Calu3 (cell line): ENCODE data around the gene FUT7. TPM values are rescaled to one million over a fixed set of nuclear protein-coding genes. Genes with fewer than 3 reads are reported as not detected.

Experiments used
- BruUV-seq: library from RNA; stranded (reverse); fragments of 400-500 nt; replicated peaks from 2 replicates; lab custom pipeline; 2021; lab: Mats Ljungman, UMichigan
- CTCF ChIA-PET: fragments of 300-600 bp; sonication (Branson Sonifier 250); formaldehyde crosslinking; loops from one replicate; lab custom pipeline; 2022; ENCODE audit warnings: antibody characterized with exemption; lab: Charles Lee
- DNase-seq: peaks from one replicate; pipeline ENCODE4 v3.0.0; 2022
- H3K27ac Mint-ChIP-seq: one replicate; pipeline ENCODE4 v1.8.0; 2022; ENCODE audit warnings: mixed read lengths; ENCODE audit not compliant: unreplicated experiment
- H3K27me3 Mint-ChIP-seq: one replicate; pipeline ENCODE4 v1.8.0; 2022; ENCODE audit warnings: mixed read lengths; ENCODE audit not compliant: unreplicated experiment
- H3K36me3 Mint-ChIP-seq: one replicate; pipeline ENCODE4 v1.8.0; 2022; ENCODE audit warnings: mild to moderate bottlenecking, moderate library complexity, mixed read lengths; ENCODE audit not compliant: insufficient read depth, unreplicated experiment
- H3K4me1 Mint-ChIP-seq: one replicate; pipeline ENCODE4 v1.8.0; 2022; ENCODE audit warnings: mild to moderate bottlenecking, low read depth, mixed read lengths; ENCODE audit not compliant: unreplicated experiment
- H3K4me3 Mint-ChIP-seq: one replicate; pipeline ENCODE4 v1.8.0; 2022; ENCODE audit warnings: mild to moderate bottlenecking, low read depth, moderate library complexity, mixed read lengths; ENCODE audit not compliant: unreplicated experiment
- H3K9me3 Mint-ChIP-seq: one replicate; pipeline ENCODE4 v1.8.0; 2022; ENCODE audit warnings: low read depth, mixed read lengths; ENCODE audit not compliant: unreplicated experiment
- CTCF ChIP-seq: fragments of 200-600 bp; IDR thresholded peaks from one replicate; pipeline ENCODE4 v1.8.0; 2022; ENCODE audit warnings: antibody characterized with exemption; ENCODE audit not compliant: unreplicated experiment
- intact Hi-C: fragments of 100-400 bp; cut with micrococcal nuclease; formaldehyde crosslinking; loops from one replicate; pipeline ENCODE4 v1.10.0; 2022; ENCODE audit not compliant: unreplicated experiment
- total RNA-seq: library from RNA; stranded (reverse); gene quantifications from 2 replicates; pipeline ENCODE4 v1.2.3, GENCODE V29; 2022

The FUT7 gene
- total RNA-seq, 1 experiment from 2014 or later, result not detected

- intact Hi-C loops, result no loop called here
- Mint-ChIP-seq H3K4me3 (no peak overlapping the region), H3K36me3 (peaks cover 18% of the 10 kb centered on the region), H3K9me3 (no peaks in the 10 kb centered on the region), H3K27ac (no peak overlapping the region), H3K4me1 (no peaks in the 10 kb centered on the region), H3K27me3 (no peaks in the 10 kb centered on the region)
- BruUV-seq, result no TSS peak
- TF ChIP-seq CTCF, result no peak
- CTCF ChIA-PET, result interaction anchor here (0.5 kb wide), 1 partner anchor 57 kb away, joined by 7 read pairs; no protein-coding TSS in a partner anchor
- DNase-seq, result no peak
Measured at GRCh38 chr9:137015976-137016375, 15.9 kb downstream of the FUT7 start.

- H3K36me3 Mint-ChIP-seq, result peaks cover 18% of the 10 kb centered on the region
- no peak overlapping the region for H3K4me3 Mint-ChIP-seq
- no peak for DNase-seq
- CTCF ChIA-PET, result interaction anchor here (0.5 kb wide), 1 partner anchor 58 kb away, joined by 7 read pairs; no protein-coding TSS in a partner anchor
- intact Hi-C loops, result no loop called here
- no peak for TF ChIP-seq CTCF
- H3K27me3 Mint-ChIP-seq, result no peaks in the 10 kb centered on the region
- BruUV-seq, result no TSS peak
- no peak overlapping the region for H3K27ac Mint-ChIP-seq
- no peaks in the 10 kb centered on the region for H3K4me1 Mint-ChIP-seq
- H3K9me3 Mint-ChIP-seq, result no peaks in the 10 kb centered on the region
Measured at GRCh38 chr9:137015540-137015930, 16.4 kb downstream of the FUT7 start.

GRCh38 chr9:137014776-137015539, 16.9 kb downstream of the FUT7 start:
- H3K4me3 Mint-ChIP-seq, result no peak overlapping the region
- H3K27ac Mint-ChIP-seq, result no peak overlapping the region
- no peaks in the 10 kb centered on the region for H3K4me1 Mint-ChIP-seq
- no TSS peak for BruUV-seq
- DNase-seq, result no peak
- H3K9me3 Mint-ChIP-seq, result no peaks in the 10 kb centered on the region
- H3K36me3 Mint-ChIP-seq, result peaks cover 18% of the 10 kb centered on the region
- no peak for TF ChIP-seq CTCF
- CTCF ChIA-PET, result interaction anchor here (0.5 kb wide), 1 partner anchor 58 kb away, joined by 7 read pairs; no protein-coding TSS in a partner anchor
- intact Hi-C loops, result no loop called here
- H3K27me3 Mint-ChIP-seq, result no peaks in the 10 kb centered on the region

- Mint-ChIP-seq H3K4me1 (no peaks in the 10 kb centered on the region), H3K27ac (no peak overlapping the region), H3K27me3 (no peaks in the 10 kb centered on the region), H3K4me3 (no peak overlapping the region), H3K9me3 (no peaks in the 10 kb centered on the region), H3K36me3 (peaks cover 15% of the 10 kb centered on the region)
- CTCF ChIA-PET, result no interaction called here
- no TSS peak for BruUV-seq
- TF ChIP-seq CTCF, result no peak
- intact Hi-C loops, result no loop called here
- DNase-seq, result no peak
Measured at GRCh38 chr9:137014166-137014565, 17.7 kb downstream of the FUT7 start.
